Measurements from ENCODE around the gene PHACTR4. TPM values are rescaled to one million over a fixed set of nuclear protein-coding genes. Genes with fewer than 3 reads are reported as not detected.
"Not testable (repeated sequence)": the region's sequence is repeated elsewhere in the genome, so short reads cannot be mapped to it uniquely, and the experiment has no call there.

Gene PHACTR4
- total RNA-seq, 1 donor from 2014 or later: 15.1 TPM

DNA sequence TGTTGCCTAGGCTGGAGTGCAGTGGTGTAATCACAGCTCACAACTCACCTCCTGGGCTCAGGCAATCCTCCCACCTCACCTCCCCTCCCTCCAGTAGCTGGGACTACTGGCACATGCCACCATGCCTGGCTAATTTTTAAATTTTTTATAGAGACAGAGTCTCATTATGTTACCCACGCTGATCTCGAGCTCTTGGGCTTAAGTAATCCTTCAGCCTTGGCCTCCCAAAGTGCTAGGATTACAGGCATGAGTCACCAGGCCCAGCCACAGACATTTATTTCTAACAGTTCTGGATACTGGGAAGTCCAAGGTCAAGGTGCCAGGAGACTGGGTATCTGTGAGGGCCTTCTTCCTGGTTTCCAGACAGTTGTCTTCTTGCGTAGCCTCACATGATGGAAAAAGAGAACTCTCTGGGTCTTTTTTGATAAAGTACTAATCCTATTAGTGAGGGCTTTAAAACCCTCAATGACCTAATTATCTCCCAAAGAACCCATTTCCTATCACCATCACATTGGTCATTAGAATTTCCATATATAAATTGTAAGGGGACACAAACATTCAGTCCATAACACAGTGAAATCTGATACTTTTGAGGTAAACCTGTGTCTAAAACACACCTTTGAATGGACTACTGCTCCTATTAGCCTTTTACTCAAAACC lies 67.9 kb downstream of the PHACTR4 start:
- DNase-seq: peak; percentile 32

DNA sequence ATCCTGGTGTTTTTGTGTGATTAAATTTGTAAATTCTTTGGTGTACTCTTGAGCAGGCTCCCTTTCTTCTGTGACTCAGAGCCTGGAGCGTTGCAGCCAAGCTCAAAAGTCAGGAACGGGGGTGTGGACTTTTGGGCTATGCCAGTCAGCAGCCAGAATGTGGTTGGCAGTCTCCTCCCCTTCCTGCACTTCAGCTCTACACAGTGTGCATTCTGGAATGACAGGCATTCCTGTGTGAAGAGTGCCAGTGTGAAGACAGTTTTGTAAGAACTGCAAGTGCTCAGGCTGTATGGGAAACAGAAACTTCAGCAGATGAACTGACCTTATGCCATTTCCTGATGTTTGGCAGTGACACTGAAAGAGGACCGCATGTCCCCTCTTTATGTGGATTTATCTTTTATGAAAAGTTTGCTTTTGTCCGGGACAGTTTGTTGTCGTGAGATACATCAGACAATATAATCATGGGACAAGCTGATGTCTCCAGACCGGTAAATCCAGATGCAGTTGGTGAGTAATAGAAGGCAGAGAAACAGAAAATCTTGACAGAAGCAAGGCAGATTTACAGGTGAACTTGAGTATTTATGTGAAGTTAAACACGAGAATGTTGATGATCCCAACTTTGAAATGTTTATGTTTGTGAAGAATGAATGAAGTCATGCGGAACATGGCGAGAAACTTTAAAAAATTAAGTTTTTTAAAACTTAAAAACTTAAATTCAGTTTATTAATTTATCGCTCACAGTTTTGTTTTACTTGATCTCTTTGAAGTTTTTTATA lies 68.6 kb downstream of the PHACTR4 start:
- DNase-seq: peak; percentile 88

DNA sequence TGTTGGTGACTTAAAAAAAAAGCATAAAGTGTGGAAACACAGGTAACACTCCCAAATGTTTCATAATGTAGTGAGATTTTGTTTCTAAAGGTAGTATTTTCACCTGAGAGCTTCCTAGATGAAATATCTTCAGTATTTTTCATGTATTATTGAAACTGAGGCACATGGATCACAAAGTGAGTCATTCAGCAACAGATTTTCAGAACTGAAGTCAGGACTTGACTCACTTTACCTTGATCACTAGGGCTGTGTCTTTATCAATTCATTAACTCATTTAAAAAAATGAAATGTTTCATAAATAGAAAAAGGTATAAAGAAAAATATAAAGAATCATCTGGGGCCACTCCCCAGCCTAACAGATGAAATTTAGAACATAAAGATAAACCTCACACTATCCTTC lies 69.8 kb downstream of the PHACTR4 start:
- no peak for DNase-seq

- no peak for DNase-seq
These were observed 72.1 kb downstream of the PHACTR4 start for GRCh38 chr1:28441674-28442073.

DNA sequence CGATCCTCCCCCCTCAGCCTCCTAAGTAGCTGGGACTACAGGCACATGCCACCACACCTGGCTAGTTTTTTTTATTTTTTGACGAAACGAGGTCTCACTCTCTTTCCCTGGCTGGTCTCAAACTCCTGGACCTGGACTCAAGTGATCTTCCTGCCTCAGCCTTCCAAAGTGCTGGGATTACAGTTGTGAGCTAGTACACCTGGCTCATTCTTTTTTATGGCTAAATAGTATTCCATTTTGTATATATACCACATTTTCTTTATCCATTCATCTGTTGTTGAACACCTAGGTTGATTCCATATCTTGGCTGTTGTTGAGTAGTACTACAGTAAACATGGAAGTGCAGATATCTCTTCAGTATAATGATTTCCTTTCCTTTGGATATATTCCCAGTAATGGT lies 74.0 kb downstream of the PHACTR4 start:
- DNase-seq: no peak

DNA sequence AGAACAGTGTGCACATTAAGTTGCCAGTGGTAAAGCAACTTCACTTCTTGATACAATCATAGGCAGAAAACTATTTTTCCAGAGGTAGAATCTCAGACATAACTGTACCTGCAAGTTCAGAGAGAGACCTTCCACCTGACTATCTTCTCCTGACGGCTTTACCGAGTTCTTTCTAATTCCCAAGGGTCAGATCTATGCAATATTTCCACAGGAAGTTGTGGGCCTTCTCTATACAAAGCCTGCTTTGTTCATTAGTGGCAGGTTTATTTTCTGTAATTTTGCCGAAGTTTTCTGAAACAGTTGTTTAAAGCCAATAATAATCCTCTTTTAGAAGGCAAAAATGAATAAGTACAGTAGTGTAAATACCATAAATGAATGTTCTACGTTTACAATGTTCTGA lies 78.1 kb downstream of the PHACTR4 start:
- DNase-seq: peak; percentile 8

- DNase-seq: not testable (repeated sequence)
These were observed 78.6 kb downstream of the PHACTR4 start for GRCh38 chr1:28448094-28448611.

DNA sequence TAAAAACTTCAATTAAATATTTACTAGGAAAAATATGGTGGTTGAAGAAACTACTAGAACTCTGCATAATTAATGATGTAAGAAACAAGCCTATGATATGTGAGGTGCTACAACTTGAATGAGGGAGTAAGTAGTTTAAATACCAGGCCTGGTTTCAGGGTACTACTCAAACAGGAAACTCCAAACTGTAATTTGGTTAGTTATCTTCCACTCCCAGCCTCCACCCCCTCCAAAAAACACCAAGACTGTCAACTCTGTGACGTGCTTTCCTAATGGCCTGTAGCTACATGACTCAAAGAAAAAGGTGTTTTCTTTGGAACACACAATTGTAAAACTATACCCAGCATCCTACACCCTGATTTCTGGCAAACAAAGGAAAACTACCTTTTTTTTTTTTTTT lies 80.4 kb downstream of the PHACTR4 start:
- DNase-seq: peak; percentile 18

DNA sequence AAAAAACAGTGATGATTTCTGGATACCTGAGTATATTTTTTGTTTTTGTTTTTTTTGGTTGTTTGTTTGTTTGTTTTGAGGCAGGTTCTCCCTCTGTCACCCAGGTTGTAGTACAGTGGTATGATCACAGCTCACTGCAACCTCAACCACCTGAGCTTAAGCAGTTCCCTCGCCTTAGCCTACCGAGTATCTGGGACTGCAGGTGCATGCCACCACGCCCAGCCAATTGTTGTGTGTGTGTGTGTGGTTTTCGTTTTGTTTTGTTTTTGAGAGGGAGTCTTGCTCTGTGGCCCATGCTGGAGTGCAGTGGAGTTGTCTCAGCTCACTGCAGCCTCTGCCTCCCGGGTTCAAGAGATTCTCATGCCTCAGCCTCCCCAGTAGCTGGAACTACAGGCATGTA lies 81.0 kb downstream of the PHACTR4 start:
- DNase-seq: no peak

- DNase-seq: no peak
These were observed 81.5 kb downstream of the PHACTR4 start for GRCh38 chr1:28451011-28451410.

DNA sequence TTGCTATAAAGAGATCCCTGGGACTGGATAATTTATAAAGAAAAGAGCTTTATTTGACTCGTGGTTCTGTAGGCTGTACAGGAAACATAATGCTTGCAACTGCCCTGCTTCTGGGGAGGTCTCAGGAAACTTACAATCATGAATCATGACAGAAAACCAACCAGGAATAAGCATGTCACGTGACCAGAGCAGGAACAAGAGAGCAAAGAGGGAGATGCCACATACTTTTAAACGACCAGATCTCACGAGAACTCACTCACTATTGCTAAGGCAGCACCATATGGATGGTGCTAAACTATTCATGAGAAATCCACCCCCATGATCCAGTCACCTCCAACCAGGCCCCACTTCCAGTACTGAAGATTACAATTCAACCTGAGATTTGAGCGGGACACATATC lies 86.5 kb downstream of the PHACTR4 start:
- DNase-seq: peak; percentile 7

- no peak for DNase-seq
These were observed 88.1 kb downstream of the PHACTR4 start for GRCh38 chr1:28457678-28458077.

DNA sequence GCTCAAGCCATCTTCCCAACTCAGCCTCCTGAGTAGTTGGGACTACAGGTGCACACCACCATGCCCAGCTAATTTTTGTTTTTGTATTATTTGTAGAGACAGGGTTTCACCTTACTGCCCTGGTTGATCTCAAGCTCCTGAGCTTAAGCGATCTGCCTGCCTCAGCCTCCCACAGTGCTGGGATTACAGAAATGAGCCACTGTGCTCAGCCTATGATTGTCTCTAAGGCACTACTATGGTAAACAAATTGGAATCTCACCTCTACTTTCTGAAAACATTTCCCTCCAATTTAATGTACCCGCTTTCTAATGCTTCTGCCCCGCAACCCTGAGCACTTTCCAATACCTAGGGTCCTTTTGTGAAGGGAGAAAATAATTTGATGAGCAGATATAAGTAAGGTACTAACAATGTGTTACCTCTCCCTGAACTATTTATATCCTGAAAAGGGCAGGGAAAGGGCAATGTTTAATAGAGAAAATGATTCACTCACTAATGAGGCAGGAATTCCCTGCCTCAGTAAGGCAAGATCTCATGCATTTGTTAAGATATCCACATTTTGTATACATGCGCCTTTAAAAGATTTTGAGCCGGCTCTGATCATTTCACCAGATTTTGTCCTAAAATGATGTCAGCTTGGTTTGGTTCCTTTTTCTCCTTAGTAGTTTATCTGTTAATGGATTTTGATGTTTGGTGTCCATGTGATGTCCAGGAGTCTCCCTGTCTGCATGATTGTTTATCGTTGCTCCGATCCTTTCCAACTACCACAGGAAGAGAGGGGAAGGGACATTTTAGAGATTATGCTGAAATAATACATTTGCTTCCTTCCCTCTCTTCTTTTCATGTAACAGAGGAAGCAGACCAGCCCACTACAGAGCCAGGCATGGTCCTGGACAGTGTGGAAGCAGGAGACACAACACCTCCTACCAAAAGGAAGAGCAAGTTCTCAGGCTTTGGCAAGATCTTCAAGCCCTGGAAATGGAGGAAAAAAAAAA lies 89.0 kb downstream of the PHACTR4 start:
- DNase-seq: no peak

DNA sequence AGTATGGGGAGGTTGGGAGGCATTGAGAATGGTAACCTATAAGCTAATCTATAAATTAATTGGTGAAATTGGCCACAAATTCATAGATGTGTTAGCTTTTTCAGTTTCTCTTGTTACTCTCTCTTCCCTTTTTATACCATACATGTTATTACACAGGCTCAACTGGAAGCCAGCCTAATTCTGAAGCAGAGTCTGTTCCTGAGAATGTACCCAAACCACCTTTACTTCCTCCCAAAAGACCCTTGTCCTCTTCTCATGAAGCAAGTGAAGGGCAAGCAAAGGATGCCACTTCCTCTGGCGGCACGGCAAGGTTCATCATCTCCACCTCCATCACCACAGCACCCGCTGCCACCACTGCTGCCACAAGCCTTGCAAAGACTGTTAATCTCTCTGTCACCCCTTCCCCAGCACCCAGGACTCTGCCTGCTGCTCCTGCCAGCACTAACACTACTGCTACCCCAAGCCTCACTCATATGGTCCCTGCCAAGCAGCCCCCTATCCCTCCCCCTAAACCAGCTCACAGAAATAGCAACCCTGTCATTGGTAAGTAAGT lies 96.8 kb downstream of the PHACTR4 start:
- no peak for DNase-seq

DNA sequence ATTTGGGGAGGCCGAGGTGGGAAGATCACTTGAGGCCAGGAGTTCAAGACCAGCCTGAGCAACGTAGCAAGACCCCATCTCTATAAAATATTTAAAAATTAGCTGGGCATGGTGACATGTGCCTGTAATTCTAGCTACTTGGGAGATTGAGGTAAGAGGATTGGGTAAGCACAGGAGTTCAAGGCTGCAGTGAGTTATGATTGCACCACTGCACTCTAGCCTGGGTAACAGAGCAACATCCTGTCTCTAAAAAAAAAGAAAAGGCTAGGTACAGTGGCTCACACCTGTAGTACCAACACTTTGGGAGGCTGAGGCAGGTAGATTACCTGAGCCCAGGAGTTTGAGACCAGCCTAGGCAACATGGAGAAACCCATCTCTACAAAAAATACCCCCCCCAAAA lies 100.6 kb downstream of the PHACTR4 start:
- DNase-seq: no peak

- not testable (repeated sequence) for DNase-seq
These were observed 110.0 kb downstream of the PHACTR4 start for GRCh38 chr1:28479497-28479896.

DNA sequence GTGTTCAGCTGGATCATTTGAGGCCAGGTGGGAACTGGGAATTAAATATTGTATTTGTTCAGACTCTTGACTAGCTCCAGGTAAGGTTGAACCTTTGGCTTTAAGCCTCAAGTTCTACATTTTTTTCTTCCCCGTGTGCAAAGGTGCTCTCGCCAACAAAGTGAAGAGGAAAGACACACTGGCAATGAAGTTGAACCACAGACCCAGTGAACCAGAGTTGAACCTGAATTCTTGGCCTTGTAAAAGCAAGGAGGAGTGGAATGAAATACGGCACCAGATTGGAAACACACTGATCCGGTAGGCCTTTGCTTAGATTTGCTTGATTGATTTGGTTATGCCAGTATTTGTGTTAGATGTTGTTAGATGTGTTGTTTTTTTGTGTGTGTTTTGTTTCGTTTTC lies 110.8 kb downstream of the PHACTR4 start:
- no peak for DNase-seq

GRCh38 chr1:28482138-28482537 lies 112.6 kb downstream of the PHACTR4 start:
- no peak for DNase-seq

DNA sequence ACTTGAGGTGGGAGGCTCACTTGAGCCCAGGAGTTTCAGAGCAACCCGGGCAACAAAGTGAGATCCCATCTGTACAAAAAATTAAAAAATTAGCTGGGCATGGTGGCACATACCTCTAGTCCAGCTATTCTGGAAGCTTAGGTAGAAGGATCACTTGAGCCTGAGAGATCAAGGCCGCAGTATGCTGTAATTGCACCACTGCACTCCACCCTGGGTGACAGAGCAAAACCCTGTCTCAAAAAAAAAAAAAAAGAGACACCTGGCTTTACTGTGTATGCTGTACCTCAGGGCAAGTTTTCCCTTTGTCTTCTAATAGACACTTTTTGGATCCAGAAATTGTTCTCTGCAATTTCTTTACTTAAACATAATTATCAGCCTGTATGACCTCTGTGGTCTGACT lies 113.2 kb downstream of the PHACTR4 start:
- DNase-seq: no peak

DNA sequence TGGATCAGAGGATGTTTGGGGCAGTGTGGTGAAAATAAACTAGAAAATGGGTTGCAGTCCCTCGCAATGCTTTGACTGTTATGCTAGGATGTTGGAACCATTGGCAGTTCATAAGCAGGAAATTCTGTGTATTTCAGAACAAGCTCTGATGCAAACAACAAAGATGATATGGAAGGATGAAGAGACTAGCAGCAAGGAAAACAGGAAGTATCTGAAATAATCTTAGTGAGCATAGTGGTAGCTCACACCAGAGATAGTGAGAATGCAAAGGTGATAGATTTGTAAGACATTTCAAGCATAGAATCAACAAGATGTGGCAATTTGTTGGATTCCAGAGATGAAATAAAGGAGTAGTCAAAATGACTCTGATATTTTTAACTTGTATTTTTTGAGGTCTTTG lies 125.2 kb downstream of the PHACTR4 start:
- DNase-seq: no peak

- no peak for DNase-seq
These were observed 130.0 kb downstream of the PHACTR4 start for GRCh38 chr1:28499553-28499952.

DNA sequence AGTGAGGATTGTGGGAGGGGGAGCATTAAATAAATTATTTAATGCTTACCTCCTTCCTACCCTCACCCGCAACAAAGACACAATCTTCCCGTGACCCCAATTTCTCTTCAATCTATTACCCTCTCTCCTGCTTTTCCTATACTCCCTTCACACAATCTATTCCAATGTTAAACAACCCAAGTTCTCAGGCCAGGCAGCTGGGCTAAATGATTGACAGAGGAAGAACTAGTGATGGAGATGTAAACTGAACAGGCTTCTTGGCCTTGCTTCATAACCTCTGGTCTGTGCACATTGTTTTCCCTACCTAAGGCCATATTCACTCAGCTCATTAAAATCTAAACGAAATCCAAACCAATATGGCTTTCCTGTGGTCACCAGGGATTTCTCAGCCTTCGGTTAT lies 132.4 kb downstream of the PHACTR4 start:
- peak; percentile 39 for DNase-seq

Data from tongue (tissue), 2 donors.